NCI-H2029 (cell line): ENCODE results near the gene ISX.

ENCODE experiments used
- DNase-seq: peaks from one replicate; lab custom pipeline; 2025; lab: John Stamatoyannopoulos, UW

ISX gene

DNA sequence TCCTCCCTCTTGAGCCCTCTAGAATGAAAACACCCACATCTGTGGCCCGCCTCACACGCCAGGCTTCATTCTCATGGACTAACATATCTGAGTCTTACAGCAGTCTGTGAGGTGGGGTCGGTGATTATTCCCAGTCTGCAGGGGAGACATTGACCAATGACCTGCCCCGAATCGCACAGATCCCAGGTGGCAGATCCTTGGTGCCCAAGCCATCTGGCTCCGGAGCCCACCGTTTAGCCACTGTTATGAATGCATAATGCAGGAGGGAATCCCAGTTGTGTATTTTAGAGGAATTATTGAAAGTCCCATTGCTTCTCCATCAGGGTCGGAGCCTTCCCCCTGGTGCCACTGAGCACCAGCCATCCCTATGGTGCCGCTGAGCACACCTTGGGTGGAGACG, 47.4 kb downstream of the ISX start:
- DNase-seq, result no peak

GRCh38 chr22:35114131-35114980, 48.4 kb downstream of the ISX start:
- DNase-seq, result no peak

GRCh38 chr22:35115515-35115914, 49.6 kb downstream of the ISX start:
- DNase-seq, result no peak

- no peak for DNase-seq
Observed at GRCh38 chr22:35116269-35116668, 50.3 kb downstream of the ISX start.

- DNase-seq, result no peak
Observed at GRCh38 chr22:35116817-35117216, 50.9 kb downstream of the ISX start.

- DNase-seq, result no peak
Observed at GRCh38 chr22:35119494-35119893, 53.5 kb downstream of the ISX start.

- no peak for DNase-seq
Observed at GRCh38 chr22:35124691-35125219, 58.8 kb downstream of the ISX start.

GRCh38 chr22:35126993-35127392, 61.0 kb downstream of the ISX start:
- DNase-seq, result no peak

DNA sequence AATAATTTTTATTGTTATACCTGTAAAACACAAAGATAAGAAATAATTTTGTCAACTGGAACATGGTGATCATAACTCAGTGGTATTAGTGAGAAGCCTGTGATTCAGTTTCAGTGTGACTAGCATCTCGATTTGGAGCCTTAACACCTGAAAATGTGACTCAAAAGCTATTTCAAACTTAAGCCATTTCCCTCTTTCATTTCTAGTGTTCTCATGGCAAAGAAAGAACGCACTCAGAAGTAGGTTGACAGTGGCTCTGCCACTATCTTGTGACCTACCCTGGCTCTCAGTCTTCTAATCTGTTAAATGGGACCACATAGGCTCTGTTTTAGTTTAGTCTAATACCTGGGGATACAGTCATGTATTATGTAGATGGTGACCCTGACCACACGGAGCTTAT, 62.7 kb downstream of the ISX start:
- no peak for DNase-seq

DNA sequence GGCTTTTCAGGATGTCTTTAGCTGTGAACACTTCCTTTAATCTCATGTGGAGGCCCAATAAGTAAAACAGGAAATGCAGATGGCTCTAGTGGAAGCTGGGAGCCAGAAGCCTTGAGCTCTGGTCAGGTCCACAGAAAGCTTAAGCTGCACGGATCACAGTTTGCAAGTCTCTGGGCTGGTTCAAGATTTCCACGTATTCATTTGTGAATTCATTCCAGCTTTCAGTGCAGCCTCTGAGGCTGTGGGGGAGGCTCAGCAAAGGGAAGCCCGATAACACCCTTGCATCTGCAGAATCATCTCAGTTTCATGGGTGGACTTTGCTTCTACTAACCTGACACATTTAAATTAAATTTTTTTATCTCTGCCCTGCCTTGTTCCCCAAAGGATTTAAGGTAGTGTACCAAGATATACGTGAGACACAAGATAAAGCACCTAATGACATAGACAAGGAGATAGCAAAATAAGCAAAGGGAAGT, 65.6 kb downstream of the ISX start:
- DNase-seq, result no peak

DNA sequence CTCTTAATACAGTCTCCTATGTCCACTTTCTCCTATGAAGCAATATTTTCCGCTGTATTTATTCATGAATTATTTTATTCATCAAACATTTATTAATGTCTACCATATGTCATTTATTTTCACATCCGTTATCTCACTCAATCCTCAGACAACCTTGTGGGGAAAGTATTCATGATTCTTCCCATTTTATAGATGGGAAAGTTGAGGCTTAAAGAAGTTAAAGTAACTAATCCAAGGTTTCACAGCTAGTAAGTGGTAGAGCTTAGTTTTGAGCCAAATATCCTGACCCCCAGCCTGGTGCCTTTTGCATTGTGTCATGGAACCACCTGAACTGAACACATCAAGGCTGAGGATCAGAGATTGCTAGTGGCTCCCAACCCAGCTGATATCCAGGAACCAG, 66.6 kb downstream of the ISX start:
- no peak for DNase-seq

DNA sequence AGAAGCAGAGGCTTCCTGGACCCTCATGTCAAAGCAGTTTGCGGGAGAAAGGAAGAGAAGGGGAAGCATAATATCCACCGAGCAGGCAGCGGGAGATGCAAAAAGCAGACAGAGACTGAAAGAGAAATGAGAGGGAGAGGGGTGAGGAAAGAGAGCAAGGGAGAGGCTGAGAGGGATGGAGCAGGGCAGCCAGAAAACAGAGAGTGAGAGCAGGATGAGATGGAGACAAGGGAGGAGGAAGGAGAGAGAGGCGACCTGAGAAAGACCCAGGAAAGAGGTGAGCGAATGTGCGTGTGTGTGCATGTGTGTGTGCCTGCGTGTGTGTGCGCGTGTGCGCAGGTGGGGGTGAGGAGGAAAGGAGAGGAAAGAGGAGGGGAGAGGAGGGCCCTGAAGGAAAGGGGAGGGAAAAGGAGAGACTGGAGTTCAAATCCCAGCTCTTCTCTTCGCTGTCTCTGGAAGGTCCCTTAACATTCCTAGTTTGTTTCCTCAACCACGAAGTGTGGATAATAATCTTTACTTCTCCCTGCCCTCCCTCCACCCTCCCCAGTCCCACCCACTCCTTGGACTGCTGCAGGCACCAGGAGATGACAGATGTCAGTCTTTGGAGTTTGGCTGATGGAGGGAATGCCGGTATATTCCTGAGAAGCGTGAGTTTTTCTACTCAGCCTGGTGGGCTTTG, 67.9 kb downstream of the ISX start:
- no peak for DNase-seq

GRCh38 chr22:35134637-35135036, 68.7 kb downstream of the ISX start:
- no peak for DNase-seq

- DNase-seq, result no peak
Observed at GRCh38 chr22:35135165-35135564, 69.2 kb downstream of the ISX start.
